HCT116 (cell line): ENCODE results near the gene GALNT2. TPM values are rescaled to one million over a fixed set of nuclear protein-coding genes. Genes with fewer than 3 reads are reported as not detected.

Experiments
- ATAC-seq: fragments of 200-7000 bp; cut with Tn5 transposase; 2 replicates; pipeline ENCODE4 v1.9.1; 2020; ENCODE audit warnings: mild to moderate bottlenecking, moderate library complexity
- BruUV-seq: library from RNA; stranded (reverse); fragments of 400-500 nt; replicated peaks from 2 replicates; lab custom pipeline; 2021; lab: Mats Ljungman, UMichigan
- CTCF ChIA-PET: fragments of 300-600 bp; sonication (Branson Sonifier 250); formaldehyde crosslinking; loops from one replicate; lab custom pipeline; 2021; ENCODE audit warnings: antibody characterized with exemption; lab: Charles Lee
- POLR2A ChIA-PET: fragments of 300-600, 350-600 bp; sonication (Branson Sonifier 250); formaldehyde crosslinking; loops from one replicate; lab custom pipeline; 2021; ENCODE audit warnings: antibody characterized with exemption; lab: Charles Lee
- RAD21 ChIA-PET, 2 experiments: fragments of 300-600 bp; sonication (Branson Sonifier 250); formaldehyde crosslinking; loops; one replicate each; lab custom pipeline; 2023; ENCODE audit warnings: low total read pairs in 2 of 2; ENCODE audit not compliant: uncharacterized antibody in 2 of 2, unreplicated experiment in 2 of 2, low non-redundant PET in 1 of 2; lab: Charles Lee
- DNase-seq: peaks from one replicate; pipeline ENCODE4 v3.0.0-alpha.2; 2010; ENCODE audit warnings: low read depth, low spot score
- H2AFZ ChIP-seq: fragments of 200-600 bp; shearing (Covaris generic), sonication (generic); 2 replicates; pipeline ENCODE4 v1.6.1; 2017; ENCODE audit warnings: low read depth, mixed run types, mixed read lengths, antibody characterized with exemption, low read length; ENCODE audit not compliant: poor library complexity, severe bottlenecking
- H3K27ac ChIP-seq: 2 replicates; pipeline ENCODE4 v1.5.1; 2012; ENCODE audit warnings: low read depth, low read length
- H3K27me3 ChIP-seq: fragments of 200-600 bp; sonication (generic); 2 replicates; pipeline ENCODE4 v1.6.1; 2016; ENCODE audit warnings: mixed run types, low read length, mixed read lengths; ENCODE audit not compliant: insufficient read depth
- H3K36me3 ChIP-seq, 2 experiments: fragments of 200-500 bp in 1 of 2; fragments of 200-600 bp in 1 of 2; sonication (Bioruptor generic) in 1 of 2; sonication (generic) in 1 of 2; 2 replicates each; pipeline versions ENCODE4 v1.5.1 to v1.6.1; 2014 to 2016; ENCODE audit warnings: low read length in 2 of 2, inconsistent platforms in 1 of 2, mixed read lengths in 1 of 2, mixed run types in 1 of 2; ENCODE audit not compliant: insufficient read depth in 2 of 2, control insufficient read depth in 1 of 2
- H3K4me1 ChIP-seq, 2 experiments: fragments of 200-600 bp in 1 of 2; sonication (generic) in 1 of 2; 2 replicates each; pipeline versions ENCODE4 v1.5.1 to v1.6.1; 2012 to 2017; ENCODE audit warnings: low read length in 2 of 2, inconsistent platforms in 1 of 2, mild to moderate bottlenecking in 1 of 2, mixed read lengths in 1 of 2, mixed run types in 1 of 2, moderate library complexity in 1 of 2; ENCODE audit not compliant: insufficient read depth in 2 of 2, control insufficient read depth in 1 of 2
- H3K4me2 ChIP-seq: fragments of 200-600 bp; sonication (generic); 2 replicates; pipeline ENCODE4 v1.6.1; 2017; ENCODE audit warnings: mixed run types, low read length, mixed read lengths
- H3K4me3 ChIP-seq, 2 experiments: fragments of 200-600 bp in 1 of 2; sonication (generic) in 1 of 2; replicated peaks in 1 of 2; 2 replicates each; pipeline ENCODE4 v1.5.1; 2011 to 2016; ENCODE audit warnings: low read length in 2 of 2, control low read depth in 1 of 2, low read depth in 1 of 2, mild to moderate bottlenecking in 1 of 2, mixed read lengths in 1 of 2, mixed run types in 1 of 2
- H3K79me2 ChIP-seq: fragments of 200-600 bp; sonication (generic); 2 replicates; pipeline ENCODE4 v1.6.1; 2017; ENCODE audit warnings: mild to moderate bottlenecking, mixed run types, low read length, moderate library complexity, mixed read lengths; ENCODE audit not compliant: insufficient read depth
- H3K9ac ChIP-seq: fragments of 200-600 bp; sonication (generic); 2 replicates; pipeline ENCODE4 v1.6.1; 2016; ENCODE audit warnings: low read length, mixed read lengths
- H3K9me2 ChIP-seq: fragments of 200-600 bp; sonication (generic), shearing (Covaris generic); 2 replicates; pipeline ENCODE4 v1.6.1; 2017; ENCODE audit warnings: mixed run types, mild to moderate bottlenecking, moderate library complexity; ENCODE audit not compliant: insufficient read depth
- H3K9me3 ChIP-seq, 2 experiments: fragments of 200-500 bp in 1 of 2; fragments of 200-600 bp in 1 of 2; sonication (Bioruptor generic) in 1 of 2; sonication (generic) in 1 of 2; 2 replicates each; pipeline ENCODE4 v1.6.1; 2014 to 2017; ENCODE audit warnings: low read length in 2 of 2, mixed read lengths in 2 of 2, inconsistent platforms in 1 of 2, low read depth in 1 of 2, mild to moderate bottlenecking in 1 of 2, mixed run types in 1 of 2, moderate library complexity in 1 of 2; ENCODE audit not compliant: control insufficient read depth in 1 of 2, insufficient read depth in 1 of 2
- H4K20me1 ChIP-seq: fragments of 200-600 bp; sonication (generic), shearing (Covaris generic); 2 replicates; pipeline ENCODE4 v1.6.1; 2017; ENCODE audit warnings: mixed run types, mild to moderate bottlenecking, moderate library complexity; ENCODE audit not compliant: insufficient read depth
- ATF3 ChIP-seq: IDR thresholded peaks from 2 replicates; pipeline ENCODE4 v1.6.1; 2012
- ELF1 ChIP-seq: IDR thresholded peaks from 2 replicates; pipeline ENCODE4 v1.6.1; 2012; ENCODE audit warnings: low read depth, borderline replicate concordance
- EZH2phosphoT487 ChIP-seq: fragments of 200-600 bp; IDR thresholded peaks from 2 replicates; pipeline ENCODE4 v1.6.1; 2018; ENCODE audit warnings: antibody characterized with exemption, borderline replicate concordance
- FOSL1 ChIP-seq: IDR thresholded peaks from 2 replicates; pipeline ENCODE4 v1.6.1; 2012; ENCODE audit warnings: low read depth
- MAX ChIP-seq: IDR thresholded peaks from 2 replicates; pipeline ENCODE4 v1.6.1; 2012
- POLR2AphosphoS5 ChIP-seq: IDR thresholded peaks from 2 replicates; pipeline ENCODE4 v1.6.1; 2011; ENCODE audit warnings: mild to moderate bottlenecking, low read depth, low read length, moderate library complexity
- RAD21 ChIP-seq: IDR thresholded peaks from 2 replicates; pipeline ENCODE4 v1.6.1; 2012; ENCODE audit warnings: low read depth, mild to moderate bottlenecking
- REST ChIP-seq: IDR thresholded peaks from 2 replicates; pipeline ENCODE4 v1.6.1; 2012; ENCODE audit warnings: low read depth
- SRF ChIP-seq: IDR thresholded peaks from 2 replicates; pipeline ENCODE4 v1.6.1; 2012; ENCODE audit warnings: low read depth
- TCF7L2 ChIP-seq: IDR thresholded peaks from 2 replicates; pipeline ENCODE4 v1.7.0; 2011; ENCODE audit warnings: borderline replicate concordance, inconsistent platforms; ENCODE audit not compliant: insufficient read depth, insufficient read length; ENCODE audit errors: extremely low read depth
- YY1 ChIP-seq: IDR thresholded peaks from 2 replicates; pipeline ENCODE4 v1.6.1; 2011; ENCODE audit warnings: low read length, low read depth, moderate library complexity, mild to moderate bottlenecking; ENCODE audit not compliant: insufficient replicate concordance; ENCODE audit errors: extremely low read depth
- ZFX ChIP-seq: fragments of 450-650 bp; IDR thresholded peaks from 2 replicates; pipeline ENCODE4 v1.6.1; 2017
- ZNF274 ChIP-seq: fragments of 200-500 bp; sonication (Bioruptor generic); IDR thresholded peaks from 2 replicates; pipeline ENCODE4 v1.6.1; 2014; ENCODE audit warnings: mild to moderate bottlenecking, low read depth, low read length, inconsistent platforms
- intact Hi-C: fragments of 100-400 bp; cut with micrococcal nuclease; formaldehyde crosslinking; loops from 2 replicates; pipeline ENCODE4 v1.10.0; 2022
- total RNA-seq: library from RNA; stranded (reverse); gene quantifications from one replicate; pipeline ENCODE4 v1.2.1, GENCODE V29; 2021; ENCODE audit not compliant: unreplicated experiment

GALNT2 gene
- total RNA-seq, 1 experiment from 2014 or later: 40.8 TPM

GRCh38 chr1:230068621-230068873, 1.5 kb downstream of the GALNT2 start:
- Histone ChIP-seq H3K4me2 (peak overlapping the region; percentile 86), H3K27me3 (no peaks in the 10 kb centered on the region), H3K79me2 (peaks cover 42% of the 10 kb centered on the region), H4K20me1 (peaks cover 3% of the 10 kb centered on the region; the same call in 1 of the 2 replicates), H3K4me1 (peaks cover 11 to 17% of the 10 kb centered on the region in 2 experiments; a peak in 3 of 4 replicates), H3K4me3 (peak overlapping the region; percentile 79 to 89), H3K9me3 (no peaks in the 10 kb centered on the region), H2AFZ (no peak overlapping the region), H3K9ac (peak overlapping the region; percentile 79), H3K27ac (no peak overlapping the region), H3K36me3 (no peaks in the 10 kb centered on the region), H3K9me2 (no peaks in the 10 kb centered on the region)
- intact Hi-C loops: no loop called here
- no TSS peak for BruUV-seq
- no peak for TF ChIP-seq MAX
- no peak for TF ChIP-seq ATF3
- TF ChIP-seq FOSL1: no peak
- no peak for TF ChIP-seq RAD21
- TF ChIP-seq REST: no peak
- TF ChIP-seq EZH2phosphoT487: no peak
- TF ChIP-seq YY1: no peak
- TF ChIP-seq TCF7L2: no peak
- TF ChIP-seq ZNF274: no peak
- no peak for TF ChIP-seq ZFX
- TF ChIP-seq SRF: no peak
- no peak for TF ChIP-seq ELF1
- no peak for TF ChIP-seq POLR2AphosphoS5
- CTCF ChIA-PET: no interaction called here
- POLR2A ChIA-PET: no interaction called here
- no peak for ATAC-seq
- DNase-seq: no peak
- RAD21 ChIA-PET: no interaction called here
